ENCODE data around the gene GPSM1. TPM values are rescaled to one million over a fixed set of nuclear protein-coding genes. Genes with fewer than 3 reads are reported as not detected.
A peak's percentile ranks its signal among the peaks of the same experiment; 100 is the strongest.

GPSM1 gene
- total and polyA plus RNA-seq, 9 of the 15 experiments (the other 6 are each of a cell fraction or from before 2014, with no cell fraction given): 0.04 to 14.2 (median 3.1) TPM

DNA sequence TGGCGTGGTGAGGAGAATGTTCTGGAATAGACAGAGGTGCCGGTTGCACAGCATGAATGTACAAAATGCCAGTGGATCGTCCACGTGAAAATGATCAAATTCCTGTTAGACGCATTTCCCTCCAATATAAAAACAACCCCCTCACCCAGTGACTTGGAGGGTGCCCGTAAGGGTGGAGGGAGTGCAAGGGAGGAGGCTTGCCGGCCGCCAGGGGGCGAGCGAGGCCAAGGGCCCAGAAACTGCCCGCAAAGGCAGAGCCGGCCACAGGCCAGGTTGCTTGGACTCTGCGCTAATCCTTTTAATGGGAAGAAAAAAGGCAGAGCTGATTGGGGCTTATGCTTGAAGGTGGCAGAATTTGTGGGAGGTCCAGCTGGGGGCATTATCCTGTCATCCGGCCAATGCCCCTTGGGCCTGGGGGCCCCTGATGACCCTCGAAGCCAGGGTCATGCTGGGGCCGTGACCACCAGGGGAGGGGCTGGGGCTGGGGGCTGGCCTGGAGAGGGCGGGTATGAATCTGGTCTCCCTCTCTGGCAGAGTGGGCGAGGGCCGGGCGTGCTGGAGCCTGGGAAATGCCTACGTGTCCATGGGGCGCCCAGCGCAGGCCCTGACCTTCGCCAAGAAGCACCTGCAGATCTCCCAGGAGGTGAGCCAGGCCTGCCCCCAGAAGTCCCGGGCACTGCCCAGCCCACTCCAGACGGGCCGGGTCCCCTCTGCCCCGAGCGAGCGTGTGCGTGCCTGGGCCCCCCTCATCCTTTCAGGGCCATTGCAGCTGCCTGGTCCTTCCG lies 12.0 kb downstream of the GPSM1 start (continued):
- TF ChIP-seq, protein P1, sequence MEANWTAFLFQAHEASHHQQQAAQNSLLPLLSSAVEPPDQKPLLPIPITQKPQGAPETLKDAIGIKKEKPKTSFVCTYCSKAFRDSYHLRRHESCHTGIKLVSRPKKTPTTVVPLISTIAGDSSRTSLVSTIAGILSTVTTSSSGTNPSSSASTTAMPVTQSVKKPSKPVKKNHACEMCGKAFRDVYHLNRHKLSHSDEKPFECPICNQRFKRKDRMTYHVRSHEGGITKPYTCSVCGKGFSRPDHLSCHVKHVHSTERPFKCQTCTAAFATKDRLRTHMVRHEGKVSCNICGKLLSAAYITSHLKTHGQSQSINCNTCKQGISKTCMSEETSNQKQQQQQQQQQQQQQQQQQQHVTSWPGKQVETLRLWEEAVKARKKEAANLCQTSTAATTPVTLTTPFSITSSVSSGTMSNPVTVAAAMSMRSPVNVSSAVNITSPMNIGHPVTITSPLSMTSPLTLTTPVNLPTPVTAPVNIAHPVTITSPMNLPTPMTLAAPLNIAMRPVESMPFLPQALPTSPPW (CRISPR knock-in tag; IDR thresholded peaks at IDR 0.05): 0 out of 2 replicates have a peak, but pooled peaks have one; percentile 16
- TF ChIP-seq SRF (CRISPR knock-in tag; IDR thresholded peaks at IDR 0.05) (peak in 1 of 2 experiments; percentile 65; a peak in 1 of 4 replicates), RUNX1 (IDR thresholded peaks at IDR 0.05; ENCODE audit: low read depth) (no peak), ZNF445 (CRISPR knock-in tag; IDR thresholded peaks at IDR 0.05; ENCODE audit: low read depth) (no peak), TAL1 (IDR thresholded peaks at IDR 0.05) (no peak), ZFX (CRISPR knock-in tag; IDR thresholded peaks at IDR 0.05) (peak; percentile 30; the same call in 1 of the 2 replicates), ATF7 (IDR thresholded peaks at IDR 0.05) (0 out of 2 replicates have a peak, but pooled peaks have one; percentile 28), PCBP2 (IDR thresholded peaks at IDR 0.05; ENCODE audit: low read depth, low read length, poor library complexity, severe bottlenecking) (no peak), ZNF175 (CRISPR knock-in tag; IDR thresholded peaks at IDR 0.05; ENCODE audit: low read depth) (no peak), SOX6 (IDR thresholded peaks at IDR 0.05) (no peak), POLR3A (IDR thresholded peaks at IDR 0.05; ENCODE audit: borderline replicate concordance, extremely low read depth, insufficient read depth, insufficient read length) (no peak), JUN (IDR thresholded peaks at IDR 0.05; ENCODE audit: borderline replicate concordance, low read depth, low read length) (no peak), JUN (CRISPR knock-in tag; IDR thresholded peaks at IDR 0.05; ENCODE audit: borderline replicate concordance) (no peak)
- TF ChIP-seq, protein P2, sequence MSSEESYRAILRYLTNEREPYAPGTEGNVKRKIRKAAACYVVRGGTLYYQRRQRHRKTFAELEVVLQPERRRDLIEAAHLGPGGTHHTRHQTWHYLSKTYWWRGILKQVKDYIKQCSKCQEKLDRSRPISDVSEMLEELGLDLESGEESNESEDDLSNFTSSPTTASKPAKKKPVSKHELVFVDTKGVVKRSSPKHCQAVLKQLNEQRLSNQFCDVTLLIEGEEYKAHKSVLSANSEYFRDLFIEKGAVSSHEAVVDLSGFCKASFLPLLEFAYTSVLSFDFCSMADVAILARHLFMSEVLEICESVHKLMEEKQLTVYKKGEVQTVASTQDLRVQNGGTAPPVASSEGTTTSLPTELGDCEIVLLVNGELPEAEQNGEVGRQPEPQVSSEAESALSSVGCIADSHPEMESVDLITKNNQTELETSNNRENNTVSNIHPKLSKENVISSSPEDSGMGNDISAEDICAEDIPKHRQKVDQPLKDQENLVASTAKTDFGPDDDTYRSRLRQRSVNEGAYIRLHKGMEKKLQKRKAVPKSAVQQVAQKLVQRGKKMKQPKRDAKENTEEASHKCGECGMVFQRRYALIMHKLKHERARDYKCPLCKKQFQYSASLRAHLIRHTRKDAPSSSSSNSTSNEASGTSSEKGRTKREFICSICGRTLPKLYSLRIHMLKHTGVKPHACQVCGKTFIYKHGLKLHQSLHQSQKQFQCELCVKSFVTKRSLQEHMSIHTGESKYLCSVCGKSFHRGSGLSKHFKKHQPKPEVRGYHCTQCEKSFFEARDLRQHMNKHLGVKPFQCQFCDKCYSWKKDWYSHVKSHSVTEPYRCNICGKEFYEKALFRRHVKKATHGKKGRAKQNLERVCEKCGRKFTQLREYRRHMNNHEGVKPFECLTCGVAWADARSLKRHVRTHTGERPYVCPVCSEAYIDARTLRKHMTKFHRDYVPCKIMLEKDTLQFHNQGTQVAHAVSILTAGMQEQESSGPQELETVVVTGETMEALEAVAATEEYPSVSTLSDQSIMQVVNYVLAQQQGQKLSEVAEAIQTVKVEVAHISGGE (CRISPR knock-in tag; IDR thresholded peaks at IDR 0.05): no peak
- TF ChIP-seq, protein P3, sequence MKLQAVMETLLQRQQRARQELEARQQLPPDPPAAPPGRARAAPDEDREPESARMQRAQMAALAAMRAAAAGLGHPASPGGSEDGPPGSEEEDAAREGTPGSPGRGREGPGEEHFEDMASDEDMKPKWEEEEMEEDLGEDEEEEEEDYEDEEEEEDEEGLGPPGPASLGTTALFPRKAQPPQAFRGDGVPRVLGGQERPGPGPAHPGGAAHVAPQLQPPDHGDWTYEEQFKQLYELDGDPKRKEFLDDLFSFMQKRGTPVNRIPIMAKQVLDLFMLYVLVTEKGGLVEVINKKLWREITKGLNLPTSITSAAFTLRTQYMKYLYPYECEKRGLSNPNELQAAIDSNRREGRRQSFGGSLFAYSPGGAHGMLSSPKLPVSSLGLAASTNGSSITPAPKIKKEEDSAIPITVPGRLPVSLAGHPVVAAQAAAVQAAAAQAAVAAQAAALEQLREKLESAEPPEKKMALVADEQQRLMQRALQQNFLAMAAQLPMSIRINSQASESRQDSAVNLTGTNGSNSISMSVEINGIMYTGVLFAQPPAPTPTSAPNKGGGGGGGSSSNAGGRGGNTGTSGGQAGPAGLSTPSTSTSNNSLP (IDR thresholded peaks at IDR 0.05; ENCODE audit: borderline replicate concordance, low read depth, low read length): no peak
- TF ChIP-seq, protein P4, sequence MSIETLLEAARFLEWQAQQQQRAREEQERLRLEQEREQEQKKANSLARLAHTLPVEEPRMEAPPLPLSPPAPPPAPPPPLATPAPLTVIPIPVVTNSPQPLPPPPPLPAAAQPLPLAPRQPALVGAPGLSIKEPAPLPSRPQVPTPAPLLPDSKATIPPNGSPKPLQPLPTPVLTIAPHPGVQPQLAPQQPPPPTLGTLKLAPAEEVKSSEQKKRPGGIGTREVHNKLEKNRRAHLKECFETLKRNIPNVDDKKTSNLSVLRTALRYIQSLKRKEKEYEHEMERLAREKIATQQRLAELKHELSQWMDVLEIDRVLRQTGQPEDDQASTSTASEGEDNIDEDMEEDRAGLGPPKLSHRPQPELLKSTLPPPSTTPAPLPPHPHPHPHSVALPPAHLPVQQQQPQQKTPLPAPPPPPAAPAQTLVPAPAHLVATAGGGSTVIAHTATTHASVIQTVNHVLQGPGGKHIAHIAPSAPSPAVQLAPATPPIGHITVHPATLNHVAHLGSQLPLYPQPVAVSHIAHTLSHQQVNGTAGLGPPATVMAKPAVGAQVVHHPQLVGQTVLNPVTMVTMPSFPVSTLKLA (conservative IDR thresholded peaks at IDR 0.05): no peak

All from K562 (cell line).